HPDE6-E6E7 (cell line): ENCODE measurements around the gene PGPEP1.
"Not testable (repeated sequence)": the region's sequence is repeated elsewhere in the genome, so short reads cannot be mapped to it uniquely, and the experiment has no call there.

Experiments
- DNase-seq: peaks from one replicate; pipeline ENCODE4 v3.0.0; 2011; ENCODE audit warnings: missing footprints; ENCODE audit errors: extremely low spot score

Gene PGPEP1

DNA sequence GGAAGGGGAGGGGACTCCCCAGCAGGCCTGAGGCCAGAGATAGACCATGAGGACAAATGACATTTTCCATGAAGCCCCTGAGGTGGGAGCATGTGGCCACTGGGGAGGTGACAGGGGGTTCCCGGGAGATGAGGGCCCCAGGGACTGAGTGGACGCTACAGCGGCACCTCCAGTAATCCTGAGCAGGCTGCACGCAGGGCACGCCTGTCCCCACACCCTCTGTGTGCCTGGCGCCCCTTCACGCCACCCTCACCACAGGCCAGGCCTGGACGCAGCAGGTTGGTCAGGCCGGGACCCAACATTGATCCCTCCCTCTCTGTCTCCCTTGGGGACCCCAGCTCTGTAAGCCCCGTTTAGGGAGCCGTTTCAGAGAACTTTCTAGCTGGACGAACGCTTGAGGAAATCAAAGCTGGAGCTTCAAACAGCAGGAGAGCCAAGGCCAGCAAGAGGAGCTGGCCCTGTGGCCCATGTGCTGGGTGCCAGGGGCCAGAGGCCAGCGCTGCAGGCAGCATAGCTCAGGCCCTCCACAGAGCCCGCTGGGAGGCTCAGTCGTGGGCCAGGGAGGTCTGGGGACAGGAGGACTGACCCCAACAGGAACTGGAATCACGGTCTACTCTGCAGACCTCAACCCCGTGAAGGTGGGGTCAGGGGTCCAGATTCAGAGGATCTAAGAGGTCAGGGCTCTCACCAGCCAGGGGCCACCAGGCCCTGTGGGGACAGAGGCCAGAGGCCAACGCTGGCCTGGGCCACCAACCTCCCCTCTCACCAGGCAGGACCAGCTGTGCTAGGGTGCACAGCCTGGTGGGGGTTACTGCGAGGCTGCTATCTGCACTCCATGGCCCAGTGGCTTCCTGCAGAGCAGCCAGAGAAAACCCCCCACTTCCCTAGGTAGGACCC, 32.1 kb upstream of the PGPEP1 start:
- DNase-seq, result no peak

GRCh38 chr19:18308948-18309325, 31.5 kb upstream of the PGPEP1 start:
- no peak for DNase-seq

DNA sequence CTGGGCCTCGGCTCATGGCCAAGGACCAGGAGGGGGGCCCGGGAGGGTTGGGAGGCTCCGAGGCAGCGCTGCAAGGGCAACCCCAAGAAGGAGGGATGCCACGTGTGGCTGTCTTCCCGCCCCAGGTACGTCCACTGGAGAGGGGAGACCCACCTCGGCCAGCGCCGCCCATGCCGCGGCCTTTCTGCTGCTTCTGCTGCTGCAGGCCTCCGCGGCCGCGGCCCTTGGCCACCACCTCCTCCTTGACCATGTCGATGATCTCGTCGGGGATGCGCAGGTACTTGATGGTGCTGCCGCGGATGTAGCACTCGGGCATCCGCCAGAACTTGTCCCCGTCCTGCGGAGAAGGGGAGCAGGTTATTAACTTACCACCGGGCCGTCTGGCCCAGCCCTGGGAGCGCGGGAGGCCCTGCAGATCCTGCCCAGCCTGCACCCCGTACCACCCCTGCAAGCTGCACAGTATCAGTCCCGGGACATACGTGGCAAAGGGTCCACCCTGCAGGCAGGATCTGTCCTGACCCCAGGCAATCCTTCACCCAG, 30.8 kb upstream of the PGPEP1 start:
- DNase-seq, result no peak

DNA sequence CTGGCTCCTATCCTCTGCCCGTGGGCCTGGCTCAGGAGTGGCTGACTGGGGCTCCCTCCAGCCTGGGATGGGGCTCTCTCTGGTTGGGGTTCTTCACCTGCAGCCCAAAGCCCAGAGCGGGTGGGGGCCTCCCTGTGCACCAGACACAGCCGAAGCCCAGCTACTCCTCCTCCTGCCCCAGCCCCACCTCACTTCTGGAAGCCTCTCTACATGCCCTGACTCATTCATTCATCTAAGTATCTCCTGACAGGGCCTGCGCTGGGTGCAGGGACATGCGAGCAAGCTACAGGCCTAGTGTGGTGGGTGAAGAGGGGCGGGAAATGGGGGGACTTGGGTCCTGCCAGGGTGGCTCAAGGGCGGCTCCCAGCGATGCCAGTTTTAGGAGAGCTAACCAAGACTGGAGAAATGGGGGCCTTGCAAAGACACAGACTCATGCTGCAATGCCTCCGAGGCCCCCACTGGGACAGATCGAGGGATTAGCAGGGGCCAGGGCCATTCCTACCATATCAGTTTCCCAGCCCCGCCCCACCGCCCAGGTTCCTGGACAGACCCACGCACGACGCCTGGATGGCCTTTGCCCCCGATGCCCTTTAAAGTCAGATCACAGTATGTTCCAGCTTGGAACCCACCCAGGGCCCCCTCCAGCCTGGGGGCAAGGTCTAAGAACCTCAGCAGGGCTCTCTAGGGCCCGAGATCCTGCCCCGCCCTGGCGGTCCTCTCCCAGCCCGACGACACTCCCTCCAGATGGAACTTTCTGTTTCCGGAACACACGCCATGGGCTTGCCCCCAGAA, 30.1 kb upstream of the PGPEP1 start:
- DNase-seq, result no peak

GRCh38 chr19:18310966-18311365, 29.4 kb upstream of the PGPEP1 start:
- DNase-seq, result no peak

DNA sequence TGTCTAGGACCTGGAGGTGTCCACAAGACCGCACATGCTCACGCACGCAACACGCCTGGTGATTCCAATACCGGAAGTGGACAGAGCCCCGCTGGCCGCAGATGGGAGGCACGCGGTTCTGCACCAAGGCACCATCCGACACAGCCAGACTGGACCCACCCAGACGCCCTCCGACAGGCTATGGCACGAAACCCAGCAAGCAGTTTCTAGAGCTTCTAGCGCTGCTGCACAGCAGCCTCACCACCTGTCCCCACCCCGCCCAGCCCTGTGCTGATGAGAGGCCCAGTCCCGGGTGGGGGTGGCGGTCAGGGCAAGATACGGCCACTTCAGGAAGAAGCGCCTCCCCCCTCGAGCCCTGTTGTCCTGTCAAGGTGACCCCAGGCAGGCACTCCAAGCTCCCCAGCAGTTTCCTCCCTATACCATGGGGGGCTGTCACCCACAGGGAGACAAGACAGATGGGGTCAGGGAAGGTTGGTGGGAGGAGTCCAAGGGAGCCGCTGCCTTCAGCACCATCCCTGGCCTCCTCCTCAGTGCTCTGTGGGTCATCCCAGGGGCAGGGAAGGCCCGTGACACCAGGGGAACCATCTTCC, 28.8 kb upstream of the PGPEP1 start:
- DNase-seq, result no peak

DNA sequence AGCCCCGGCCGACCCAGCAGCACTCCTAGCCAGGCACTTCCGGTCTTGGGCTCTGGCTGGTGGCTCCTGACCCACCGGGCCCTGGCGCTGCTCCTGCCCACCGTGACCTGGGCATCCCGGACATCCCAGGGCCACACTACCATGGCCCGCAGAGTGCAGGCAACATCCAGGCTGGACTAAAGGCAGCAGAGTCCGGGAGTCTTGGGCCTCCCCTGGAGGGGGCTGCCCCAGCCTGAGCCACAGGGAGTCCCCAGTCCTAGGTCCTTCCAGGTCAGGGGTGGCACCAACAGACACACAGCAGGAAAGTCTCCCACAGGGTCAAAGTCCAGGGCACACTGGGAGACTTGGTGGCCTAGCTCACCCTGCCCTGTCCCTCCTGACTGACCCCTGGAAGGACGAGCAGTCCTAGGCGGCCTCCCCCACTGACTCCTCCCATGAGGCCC, 28.3 kb upstream of the PGPEP1 start:
- no peak for DNase-seq

DNA sequence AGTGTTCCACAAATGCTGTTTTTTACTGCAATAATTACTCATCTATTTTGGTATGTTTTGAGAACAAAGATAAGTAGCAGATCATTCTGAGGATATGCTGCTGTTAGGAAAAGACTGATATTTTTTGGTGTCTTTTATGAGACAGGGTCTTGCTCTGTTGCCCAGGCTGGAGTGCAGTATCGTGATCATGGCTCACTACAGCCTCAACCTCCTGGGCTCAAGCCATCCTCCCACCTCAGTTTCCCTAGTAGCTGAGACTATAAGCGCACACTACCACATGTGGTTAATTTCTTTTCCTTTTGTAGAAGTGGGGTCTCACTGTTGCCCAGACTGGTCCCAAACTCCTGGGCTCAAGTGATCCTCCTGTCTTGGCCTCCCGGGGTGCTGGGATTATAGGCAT, 27.0 kb upstream of the PGPEP1 start:
- no peak for DNase-seq

DNA sequence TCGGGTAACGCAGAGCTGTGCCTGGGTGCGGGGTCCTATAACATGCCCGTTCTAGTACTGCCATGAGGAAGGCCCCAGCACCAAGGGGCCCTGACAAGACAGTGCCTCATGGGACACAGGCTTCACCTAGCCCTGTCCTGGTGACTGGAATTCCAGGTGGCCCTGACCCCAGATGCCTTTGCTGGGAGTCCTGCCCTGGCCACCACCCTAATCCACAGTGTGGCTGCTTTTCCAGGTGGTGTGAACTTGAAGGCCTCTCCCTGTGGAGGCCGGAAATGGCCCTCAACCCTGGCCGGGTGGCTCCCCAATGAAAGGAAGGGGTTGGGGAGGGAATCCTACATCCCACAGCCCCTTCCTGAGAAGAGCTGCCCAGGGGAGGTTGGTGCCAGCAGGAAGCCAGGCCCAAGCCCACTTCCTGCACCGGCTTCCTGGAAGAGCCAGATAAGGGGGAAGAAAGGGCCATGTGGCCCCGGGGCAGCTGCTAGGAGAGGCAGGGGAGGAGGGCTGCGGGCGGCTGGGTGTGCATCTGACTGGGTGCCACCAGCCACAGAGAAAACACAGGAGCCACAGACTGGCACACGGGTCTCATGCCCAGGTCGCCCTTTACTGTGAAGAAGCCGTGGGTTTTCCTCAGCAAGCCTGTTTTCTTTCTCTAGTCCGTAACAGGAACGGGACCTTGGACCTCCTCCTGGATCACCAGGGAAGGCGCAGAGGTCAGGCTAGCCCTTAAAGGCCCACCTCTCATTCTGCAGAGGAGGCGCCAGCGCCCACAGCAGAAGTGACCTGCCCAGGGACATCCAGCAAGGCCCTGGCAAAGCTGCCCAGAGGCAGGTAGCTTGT, 22.2 kb upstream of the PGPEP1 start:
- DNase-seq, result no peak

DNA sequence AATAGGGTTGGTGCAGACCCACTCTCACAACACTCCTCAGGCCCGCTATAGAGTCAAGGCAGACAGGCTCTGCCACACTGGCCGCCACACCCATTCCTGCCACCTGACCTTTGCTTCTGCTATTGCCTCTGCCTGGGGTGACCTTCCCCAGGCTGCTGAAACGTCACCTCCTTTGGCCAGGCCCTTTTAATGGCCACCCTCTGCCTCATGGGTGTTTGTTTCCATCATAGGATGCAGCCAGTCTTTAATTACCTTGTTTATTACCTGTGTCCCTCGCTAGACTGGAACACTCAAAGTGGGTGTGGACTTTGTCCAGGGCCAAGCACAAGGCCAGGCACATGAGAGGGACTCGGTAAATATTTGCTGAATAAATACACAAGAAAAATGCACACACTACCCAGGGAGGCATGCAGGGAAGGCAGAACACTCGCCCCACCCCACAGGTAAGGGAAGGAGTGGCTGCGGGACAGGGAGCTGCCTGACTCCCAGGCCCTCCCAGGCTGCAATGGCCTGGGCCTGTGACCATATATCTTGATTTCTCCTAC, 20.7 kb upstream of the PGPEP1 start:
- DNase-seq, result no peak

DNA sequence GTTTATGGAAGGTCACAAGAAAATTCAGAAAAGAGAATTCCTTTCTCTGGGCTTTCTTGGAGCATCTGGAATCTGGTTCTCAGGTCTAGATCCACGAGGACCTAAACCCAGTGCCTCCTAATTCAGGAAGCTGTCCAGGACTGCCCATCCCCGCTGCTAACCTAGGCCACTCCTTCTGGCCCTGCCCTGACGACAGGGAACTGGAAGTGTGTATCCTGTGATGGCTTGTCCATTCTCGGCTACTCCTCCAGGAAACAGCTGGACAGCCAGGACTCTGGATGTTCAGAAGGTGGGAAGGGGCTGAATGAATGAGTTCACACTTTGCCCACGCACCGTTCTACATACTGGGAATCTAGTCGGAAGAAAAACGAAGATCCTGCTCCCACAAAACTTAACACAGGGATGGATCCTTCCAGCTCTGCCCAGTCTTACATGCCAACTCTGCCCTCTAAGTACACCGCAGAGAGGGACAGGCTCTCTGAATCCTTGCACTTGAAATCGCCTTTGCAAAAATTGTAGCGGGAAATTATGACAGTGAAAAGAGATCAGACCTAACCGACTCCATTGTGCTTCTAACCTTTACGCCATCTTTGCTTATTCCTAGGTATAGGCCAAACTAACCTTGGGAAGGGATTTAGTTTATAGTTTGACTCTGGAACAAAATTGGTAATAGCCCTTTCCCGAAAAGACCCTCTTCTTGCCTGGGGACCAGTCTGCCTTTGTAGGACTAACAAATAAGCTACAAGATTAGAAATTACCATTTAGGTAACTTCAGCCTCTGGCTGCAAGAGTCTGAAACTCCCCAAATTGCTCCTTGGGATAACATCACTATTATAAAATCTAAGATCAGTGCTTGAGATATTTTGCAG, 19.3 kb upstream of the PGPEP1 start:
- DNase-seq, result no peak

GRCh38 chr19:18321734-18322102, 18.7 kb upstream of the PGPEP1 start:
- no peak for DNase-seq

DNA sequence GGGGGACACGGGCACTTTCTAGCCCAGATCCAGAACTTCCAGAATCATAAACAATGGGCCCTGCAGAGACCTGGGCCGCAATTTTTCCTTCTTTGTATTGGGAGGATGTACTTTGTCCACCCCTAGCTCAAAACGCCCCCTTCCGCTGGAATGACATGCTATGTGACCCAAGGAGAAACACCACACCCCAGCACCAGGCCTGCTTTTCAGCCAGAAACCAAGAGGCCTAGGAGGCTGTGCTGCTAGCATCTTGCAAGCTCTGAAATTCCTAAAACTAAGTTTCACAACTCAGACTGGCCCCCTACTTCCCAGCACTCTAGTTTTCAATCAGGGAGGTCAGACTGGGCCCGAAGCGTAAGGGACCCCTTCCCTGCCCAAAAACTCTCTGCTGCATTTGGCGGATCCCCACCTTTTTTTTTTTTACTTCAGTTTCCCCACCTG, 18.1 kb upstream of the PGPEP1 start:
- DNase-seq, result no peak

GRCh38 chr19:18322759-18323460, 17.5 kb upstream of the PGPEP1 start, which contains the start of gene LSM4:
TSS of gene LSM4 (minus strand) at chr19:18323076. CDS start at chr19:18323020, 56 bp downstream.
- peak; percentile 97 for DNase-seq

DNA sequence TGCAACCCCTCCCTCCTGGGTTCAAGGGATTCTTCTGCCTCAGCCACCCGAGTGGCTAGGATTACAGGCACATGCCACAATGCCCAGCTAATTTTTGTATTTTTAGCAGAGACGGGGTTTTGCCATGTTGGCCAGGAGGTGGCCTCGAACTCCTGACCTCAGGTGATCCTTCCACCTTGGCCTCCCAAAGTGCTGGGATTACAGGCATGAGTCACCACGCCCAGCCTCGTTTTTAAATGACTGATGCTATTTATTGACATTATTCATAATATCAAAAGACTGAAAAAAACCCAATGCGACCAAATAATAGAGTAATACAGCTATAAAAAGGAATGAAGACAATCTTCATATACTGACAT, 16.0 kb upstream of the PGPEP1 start:
- not testable (repeated sequence) for DNase-seq

DNA sequence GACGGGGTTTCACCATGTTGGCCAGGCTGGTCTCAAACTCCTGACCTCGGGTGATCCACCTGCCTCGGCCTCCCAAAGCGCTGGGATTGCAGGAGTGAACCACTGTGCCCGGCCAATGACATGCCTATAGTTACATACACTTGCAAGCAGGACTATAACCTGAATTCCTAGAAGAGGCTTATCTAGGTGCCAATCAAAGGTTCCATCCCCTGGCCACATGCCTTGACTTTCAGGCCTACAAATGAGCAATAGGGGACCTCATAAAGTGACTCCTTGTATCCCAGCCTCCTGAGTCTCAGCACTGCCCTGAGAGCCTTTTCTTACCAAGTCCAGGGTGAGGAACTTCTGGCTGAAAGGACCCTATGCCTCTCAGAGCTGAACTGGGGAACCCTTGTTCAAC, 13.6 kb upstream of the PGPEP1 start:
- DNase-seq, result no peak

- peak; percentile 99 for DNase-seq
Measured at GRCh38 chr19:18328340-18329034, 11.9 kb upstream of the PGPEP1 start.

- no peak for DNase-seq
Measured at GRCh38 chr19:18329035-18329376, 11.4 kb upstream of the PGPEP1 start.

GRCh38 chr19:18330868-18331267, 9.5 kb upstream of the PGPEP1 start:
- DNase-seq, result no peak
